H4 (cell line): ENCODE results near the gene MGMT. TPM values are rescaled to one million over a fixed set of nuclear protein-coding genes. Genes with fewer than 3 reads are reported as not detected.

Experiments used
- DNase-seq: peaks from one replicate; pipeline ENCODE4 v3.0.0-alpha.2; 2015; ENCODE audit warnings: low spot score
- total RNA-seq: library from RNA; depleted of rRNA; stranded (reverse); fragments of >200 nt; shearing (Covaris generic); gene quantifications from 2 replicates; pipeline ENCODE4 v1.2.3, GENCODE V29; 2014

Gene MGMT
- total RNA-seq, 1 experiment from 2014 or later: 12.5 TPM

GRCh38 chr10:129728905-129729795, 262.1 kb downstream of the MGMT start:
- no peak for DNase-seq

GRCh38 chr10:129730272-129730992, 263.4 kb downstream of the MGMT start:
- DNase-seq: no peak

GRCh38 chr10:129730993-129731325, 263.9 kb downstream of the MGMT start:
- no peak for DNase-seq

GRCh38 chr10:129740532-129741279, 273.7 kb downstream of the MGMT start:
- DNase-seq: no peak

GRCh38 chr10:129741280-129741977, 274.4 kb downstream of the MGMT start:
- DNase-seq: no peak

- no peak for DNase-seq
These were observed 275.1 kb downstream of the MGMT start for GRCh38 chr10:129741978-129742741.

GRCh38 chr10:129742742-129743550, 275.9 kb downstream of the MGMT start:
- DNase-seq: no peak

GRCh38 chr10:129743738-129744133, 276.7 kb downstream of the MGMT start:
- DNase-seq: no peak

- no peak for DNase-seq
These were observed 277.4 kb downstream of the MGMT start for GRCh38 chr10:129744134-129745111.

GRCh38 chr10:129745186-129745750, 278.2 kb downstream of the MGMT start:
- no peak for DNase-seq

- DNase-seq: no peak
These were observed 287.4 kb downstream of the MGMT start for GRCh38 chr10:129754211-129755050.

- DNase-seq: no peak
These were observed 288.1 kb downstream of the MGMT start for GRCh38 chr10:129755158-129755591.

GRCh38 chr10:129755621-129756020, 288.6 kb downstream of the MGMT start:
- DNase-seq: no peak

- no peak for DNase-seq
These were observed 290.2 kb downstream of the MGMT start for GRCh38 chr10:129756912-129757901.

GRCh38 chr10:129758207-129759021, 291.4 kb downstream of the MGMT start:
- no peak for DNase-seq
